IPS DF 6.9 (cell line): ENCODE measurements around the gene HS1BP3.

Experiments used
- DNase-seq: peaks from one replicate; pipeline ENCODE4 v3.0.0-alpha.2; 2013; ENCODE audit warnings: low read depth, low spot score
- H3K27ac ChIP-seq: one replicate; pipeline ENCODE4 v1.5.1; 2013; ENCODE audit warnings: low read length, control low read depth
- H3K27me3 ChIP-seq: 2 replicates; pipeline ENCODE4 v1.6.1; 2013; ENCODE audit warnings: mild to moderate bottlenecking, low read length; ENCODE audit not compliant: control insufficient read depth, insufficient read depth
- H3K36me3 ChIP-seq: 2 replicates; pipeline ENCODE4 v1.6.1; 2013; ENCODE audit warnings: low read length; ENCODE audit not compliant: control insufficient read depth, insufficient read depth
- H3K4me1 ChIP-seq: 2 replicates; pipeline ENCODE4 v1.6.1; 2013; ENCODE audit warnings: low read length; ENCODE audit not compliant: control insufficient read depth, insufficient read depth
- H3K4me3 ChIP-seq: 2 replicates; pipeline ENCODE4 v1.5.1; 2013; ENCODE audit warnings: mild to moderate bottlenecking, low read length
- H3K9me3 ChIP-seq: 2 replicates; pipeline ENCODE4 v1.6.1; 2013; ENCODE audit warnings: low read length, inconsistent platforms; ENCODE audit not compliant: control insufficient read depth, insufficient read depth
- WGBS: extraction: QIAGEN DNeasy Blood & Tissue Kit; methylation state at CpG from one replicate; pipeline ENCODE4 v1.1.7; 2013; ENCODE audit warnings: mixed read lengths, missing lambda C conversion rate; ENCODE audit not compliant: insufficient read length, insufficient coverage; 5-methylcytosine and 5-hydroxymethylcytosine counted together

The HS1BP3 gene

DNA sequence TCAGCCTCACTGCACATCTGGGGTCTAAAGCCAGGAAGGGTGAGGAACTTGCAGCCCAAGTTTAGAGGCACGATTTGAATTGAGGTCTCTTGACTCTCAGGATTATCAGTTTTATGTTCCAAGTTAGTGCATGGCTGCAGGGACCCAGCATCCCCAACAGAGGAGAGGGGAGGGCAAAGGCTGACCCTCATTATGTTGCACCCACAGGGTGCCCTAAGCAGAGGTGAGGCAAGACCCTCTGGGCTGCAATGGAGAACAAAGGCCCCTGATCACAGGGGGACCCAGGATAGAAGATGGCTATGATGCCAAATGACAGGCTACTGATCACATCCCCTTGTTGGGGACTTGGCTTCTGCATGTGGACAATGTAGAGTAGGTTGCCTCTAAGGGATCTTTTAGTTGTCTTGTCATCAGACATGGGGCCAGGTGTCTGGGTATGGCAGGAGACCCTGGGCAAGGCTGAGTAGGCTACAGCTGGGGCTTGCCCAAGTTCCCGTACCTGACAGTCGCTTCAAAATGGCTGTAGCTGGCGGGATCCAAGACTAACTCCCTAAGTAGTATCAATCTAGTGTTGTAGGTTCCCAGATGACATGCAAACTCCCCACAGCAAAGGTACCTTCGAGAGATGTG lies 11.5 kb upstream of the HS1BP3 start:
- H3K27ac ChIP-seq, result no peak overlapping the region
- H3K4me1 ChIP-seq, result peaks cover 7% of the 10 kb centered on the region
- H3K4me3 ChIP-seq, result no peak overlapping the region
- WGBS, result no CpG with 5 or more reads among the region's 5 CpGs
- no peaks in the 10 kb centered on the region; the same call in 1 of the 2 replicates for H3K36me3 ChIP-seq
- H3K9me3 ChIP-seq, result no peaks in the 10 kb centered on the region
- peaks cover 47% of the 10 kb centered on the region for H3K27me3 ChIP-seq
- no peak for DNase-seq

GRCh38 chr2:20661421-20662307 lies 10.8 kb upstream of the HS1BP3 start:
- no peaks in the 10 kb centered on the region; the same call in 1 of the 2 replicates for H3K36me3 ChIP-seq
- no CpG with 5 or more reads among the region's 11 CpGs for WGBS
- H3K4me3 ChIP-seq, result no peak overlapping the region
- H3K9me3 ChIP-seq, result no peaks in the 10 kb centered on the region
- peaks cover 7% of the 10 kb centered on the region for H3K4me1 ChIP-seq
- peaks cover 46% of the 10 kb centered on the region for H3K27me3 ChIP-seq
- no peak overlapping the region for H3K27ac ChIP-seq
- DNase-seq, result no peak

GRCh38 chr2:20660506-20661420 lies 9.9 kb upstream of the HS1BP3 start:
- no peak overlapping the region for H3K27ac ChIP-seq
- H3K4me3 ChIP-seq, result no peak overlapping the region
- no peak for DNase-seq
- H3K9me3 ChIP-seq, result no peaks in the 10 kb centered on the region
- H3K36me3 ChIP-seq, result no peaks in the 10 kb centered on the region; the same call in 1 of the 2 replicates
- peaks cover 7% of the 10 kb centered on the region for H3K4me1 ChIP-seq
- WGBS, result no CpG with 5 or more reads among the region's 8 CpGs
- peaks cover 37% of the 10 kb centered on the region for H3K27me3 ChIP-seq

DNA sequence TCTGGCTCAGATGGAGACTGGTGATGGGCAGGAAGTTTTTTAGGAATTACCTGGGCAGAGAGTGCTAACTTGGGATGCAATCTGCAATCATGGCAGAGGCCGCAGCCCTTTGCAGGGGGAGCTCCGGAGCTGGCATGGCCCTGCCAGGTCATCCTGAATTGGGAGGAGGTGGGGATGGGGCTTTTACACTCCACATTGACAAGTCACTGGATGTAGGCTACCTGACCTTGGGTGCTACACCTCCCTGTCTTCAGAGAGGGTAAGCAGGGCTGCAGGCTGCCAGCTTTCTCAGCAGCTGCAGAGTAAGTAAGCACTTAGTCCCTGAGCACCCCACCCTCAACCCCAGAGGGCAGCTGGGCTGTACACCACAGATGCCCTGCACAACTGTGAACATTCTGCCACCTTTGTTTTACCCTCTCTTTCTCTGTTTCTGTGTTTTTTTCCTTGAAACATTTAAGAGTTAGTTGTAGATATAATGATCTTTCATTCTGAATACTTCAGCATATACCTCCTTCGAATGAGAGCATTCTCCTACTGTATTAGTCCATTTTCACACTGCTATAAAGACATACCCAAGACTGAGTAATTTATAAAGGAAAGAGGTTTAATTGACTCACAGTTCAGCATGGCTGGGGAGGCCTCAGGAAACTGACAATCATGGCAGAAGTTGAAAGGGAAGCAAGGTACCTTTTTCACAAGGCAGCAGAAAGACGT lies 6.8 kb upstream of the HS1BP3 start:
- H3K27ac ChIP-seq, result no peak overlapping the region
- DNase-seq, result no peak
- no peak overlapping the region for H3K4me3 ChIP-seq
- H3K36me3 ChIP-seq, result no peaks in the 10 kb centered on the region
- WGBS, result no CpG with 5 or more reads among the region's 4 CpGs
- H3K4me1 ChIP-seq, result peaks cover 2% of the 10 kb centered on the region
- peaks cover 6% of the 10 kb centered on the region; the same call in 1 of the 2 replicates for H3K27me3 ChIP-seq
- H3K9me3 ChIP-seq, result no peaks in the 10 kb centered on the region

DNA sequence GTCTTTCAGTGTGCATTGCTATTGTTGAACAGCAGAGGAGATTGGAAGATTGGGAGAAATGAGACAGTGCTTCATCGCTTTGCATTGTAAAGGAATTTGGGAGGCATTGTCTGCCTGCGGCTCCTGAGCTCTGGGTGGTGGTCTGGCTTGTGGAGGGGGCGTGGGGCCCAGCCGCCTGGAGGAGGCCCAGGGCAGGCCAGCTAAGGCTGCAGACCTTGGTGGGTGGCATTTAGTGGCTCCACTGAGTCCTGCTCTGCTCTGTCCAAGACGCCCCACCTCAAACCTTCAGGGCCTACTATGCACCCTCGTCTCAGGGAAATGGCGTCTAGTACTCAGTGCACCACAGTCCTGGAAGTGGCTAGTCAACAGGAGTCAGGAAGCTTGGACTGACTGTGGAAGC lies 5.7 kb upstream of the HS1BP3 start:
- Histone ChIP-seq H3K36me3 (no peaks in the 10 kb centered on the region), H3K9me3 (no peaks in the 10 kb centered on the region), H3K27ac (no peak overlapping the region), H3K4me1 (peaks cover 4% of the 10 kb centered on the region), H3K4me3 (no peak overlapping the region), H3K27me3 (no peaks in the 10 kb centered on the region; the same call in 1 of the 2 replicates)
- DNase-seq, result no peak
- no CpG with 5 or more reads among the region's 7 CpGs for WGBS

GRCh38 chr2:20654535-20654813 lies 3.6 kb upstream of the HS1BP3 start:
- DNase-seq, result no peak
- H3K9me3 ChIP-seq, result no peaks in the 10 kb centered on the region
- no peak overlapping the region for H3K27ac ChIP-seq
- H3K36me3 ChIP-seq, result no peaks in the 10 kb centered on the region
- WGBS, result no CpG with 5 or more reads among the region's 2 CpGs
- no peak overlapping the region for H3K4me3 ChIP-seq
- H3K27me3 ChIP-seq, result no peaks in the 10 kb centered on the region
- H3K4me1 ChIP-seq, result peaks cover 4% of the 10 kb centered on the region

DNA sequence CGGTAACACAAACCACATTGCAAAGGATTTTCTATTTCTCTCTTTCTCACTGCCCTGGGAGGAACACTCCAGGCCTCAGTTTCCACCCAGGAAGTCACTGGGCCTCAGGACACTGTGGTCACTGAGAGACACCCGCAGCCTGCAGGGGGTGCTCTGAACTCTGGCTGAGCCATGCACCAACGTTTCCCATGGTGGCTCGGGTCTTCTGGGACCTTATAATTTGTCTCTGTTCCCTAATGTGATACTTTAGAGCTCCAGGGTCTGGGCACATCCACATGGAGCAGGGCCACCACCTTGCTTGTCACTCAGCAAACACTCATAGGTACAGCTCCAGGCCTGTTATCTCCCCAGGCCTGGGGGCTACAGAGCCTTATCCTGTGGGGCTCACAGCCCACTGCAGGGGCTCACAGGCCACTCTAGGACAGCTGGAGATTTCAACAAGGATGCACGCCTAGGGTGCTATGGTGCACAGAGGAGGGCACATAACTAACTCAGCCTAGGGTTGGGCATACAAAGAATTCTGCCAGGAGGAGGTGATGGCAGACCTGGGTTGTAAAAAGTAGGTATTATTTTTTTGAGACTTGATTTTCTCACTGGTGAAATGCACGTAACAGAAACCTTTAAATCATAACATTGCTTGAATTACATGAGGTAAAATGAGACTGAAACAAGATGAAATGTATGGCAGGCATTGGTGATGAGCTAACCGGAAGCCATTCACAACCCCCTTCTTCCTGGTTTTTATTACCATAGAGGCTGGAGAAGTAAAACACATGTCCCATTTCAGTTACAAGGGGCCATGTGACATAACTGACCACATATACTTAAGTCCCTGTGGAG lies 3.0 kb upstream of the HS1BP3 start:
- no peaks in the 10 kb centered on the region for H3K36me3 ChIP-seq
- no peak overlapping the region for H3K27ac ChIP-seq
- H3K9me3 ChIP-seq, result no peaks in the 10 kb centered on the region
- H3K4me3 ChIP-seq, result no peak overlapping the region
- peaks cover 4% of the 10 kb centered on the region for H3K4me1 ChIP-seq
- DNase-seq, result no peak
- H3K27me3 ChIP-seq, result no peaks in the 10 kb centered on the region
- WGBS, result no CpG with 5 or more reads among the region's 7 CpGs

GRCh38 chr2:20652673-20653575 lies 2.0 kb upstream of the HS1BP3 start:
- peaks cover 4% of the 10 kb centered on the region for H3K4me1 ChIP-seq
- DNase-seq, result no peak
- no peaks in the 10 kb centered on the region for H3K9me3 ChIP-seq
- H3K36me3 ChIP-seq, result no peaks in the 10 kb centered on the region
- no peak overlapping the region for H3K4me3 ChIP-seq
- H3K27ac ChIP-seq, result no peak overlapping the region
- H3K27me3 ChIP-seq, result no peaks in the 10 kb centered on the region
- no CpG with 5 or more reads among the region's 11 CpGs for whole genome bisulfite sequencing

GRCh38 chr2:20652141-20652540 lies 1.2 kb upstream of the HS1BP3 start:
- Histone ChIP-seq H3K36me3 (no peaks in the 10 kb centered on the region), H3K27me3 (no peaks in the 10 kb centered on the region), H3K4me3 (no peak overlapping the region), H3K4me1 (peaks cover 2% of the 10 kb centered on the region; the same call in 1 of the 2 replicates), H3K27ac (no peak overlapping the region), H3K9me3 (no peaks in the 10 kb centered on the region)
- no peak for DNase-seq
- no CpG with 5 or more reads among the region's 7 CpGs for WGBS
